ENCODE data around the gene BACE2. TPM values are rescaled to one million over a fixed set of nuclear protein-coding genes. Genes with fewer than 3 reads are reported as not detected.

Gene BACE2
- polyA plus RNA-seq, 1 experiment, result 66.8 TPM

DNA sequence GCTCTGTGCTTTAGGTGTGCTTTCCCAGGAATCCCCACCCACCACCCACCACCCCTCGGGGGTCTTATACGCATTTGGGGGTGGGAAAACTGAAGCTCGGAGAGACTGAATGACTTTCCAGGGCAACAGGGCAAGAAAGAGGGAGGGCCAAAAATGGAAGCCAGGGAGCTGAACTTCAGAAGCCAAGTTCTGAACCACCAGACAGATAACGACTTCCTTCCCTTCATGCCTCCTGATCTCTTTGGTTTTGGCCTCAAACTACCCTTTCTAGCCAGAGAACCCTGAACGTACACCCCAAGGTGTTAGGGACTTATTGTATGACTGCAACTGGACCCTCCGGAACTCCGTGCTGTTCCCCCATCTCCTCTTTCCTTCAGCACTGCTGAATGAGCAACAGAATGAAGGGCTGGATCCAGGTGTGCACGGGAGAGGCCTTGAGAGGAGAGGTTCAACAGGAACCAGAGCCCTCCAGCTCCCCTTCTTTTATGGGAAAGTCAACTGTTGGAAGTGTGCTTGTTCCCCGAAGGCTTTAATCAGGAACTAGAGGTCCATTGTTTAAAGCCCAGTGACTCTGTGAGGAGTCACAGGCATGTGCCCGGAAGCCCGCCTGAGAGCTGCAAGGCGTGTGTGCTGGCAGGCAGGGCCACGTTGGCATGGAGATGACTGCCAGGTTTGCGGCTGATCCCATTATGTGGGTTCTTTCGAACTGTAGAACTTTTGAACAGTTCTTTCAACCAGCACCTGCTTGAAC, 3.1 kb downstream of the BACE2 start:
- DNase-seq (ENCODE audit: low read depth, low spot score), result no peak
- CTCF ChIA-PET, result interaction anchor here (0.6 to 2.1 kb wide), 11 partner anchors 11 to 831 kb away, joined by 3 to 15 read pairs (median 3); no protein-coding TSS in a partner anchor
- POLR2A ChIA-PET, result no interaction called here
- TF ChIP-seq, protein P1, sequence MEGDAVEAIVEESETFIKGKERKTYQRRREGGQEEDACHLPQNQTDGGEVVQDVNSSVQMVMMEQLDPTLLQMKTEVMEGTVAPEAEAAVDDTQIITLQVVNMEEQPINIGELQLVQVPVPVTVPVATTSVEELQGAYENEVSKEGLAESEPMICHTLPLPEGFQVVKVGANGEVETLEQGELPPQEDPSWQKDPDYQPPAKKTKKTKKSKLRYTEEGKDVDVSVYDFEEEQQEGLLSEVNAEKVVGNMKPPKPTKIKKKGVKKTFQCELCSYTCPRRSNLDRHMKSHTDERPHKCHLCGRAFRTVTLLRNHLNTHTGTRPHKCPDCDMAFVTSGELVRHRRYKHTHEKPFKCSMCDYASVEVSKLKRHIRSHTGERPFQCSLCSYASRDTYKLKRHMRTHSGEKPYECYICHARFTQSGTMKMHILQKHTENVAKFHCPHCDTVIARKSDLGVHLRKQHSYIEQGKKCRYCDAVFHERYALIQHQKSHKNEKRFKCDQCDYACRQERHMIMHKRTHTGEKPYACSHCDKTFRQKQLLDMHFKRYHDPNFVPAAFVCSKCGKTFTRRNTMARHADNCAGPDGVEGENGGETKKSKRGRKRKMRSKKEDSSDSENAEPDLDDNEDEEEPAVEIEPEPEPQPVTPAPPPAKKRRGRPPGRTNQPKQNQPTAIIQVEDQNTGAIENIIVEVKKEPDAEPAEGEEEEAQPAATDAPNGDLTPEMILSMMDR (IDR thresholded peaks at IDR 0.05; ENCODE audit: low read depth, low read length), result no peak
- Histone ChIP-seq H3K4me3 (ENCODE audit: low read depth, low read length) (no peak overlapping the region), H3K27me3 (ENCODE audit: control insufficient read depth, insufficient read depth, low read length) (peaks cover 4% of the 10 kb centered on the region), H3K9me3 (ENCODE audit: control insufficient read depth, insufficient read depth, low read length) (no peaks in the 10 kb centered on the region; the same call in 1 of the 2 replicates), H3K27ac (ENCODE audit: low read depth, low read length) (no peak overlapping the region)

DNA sequence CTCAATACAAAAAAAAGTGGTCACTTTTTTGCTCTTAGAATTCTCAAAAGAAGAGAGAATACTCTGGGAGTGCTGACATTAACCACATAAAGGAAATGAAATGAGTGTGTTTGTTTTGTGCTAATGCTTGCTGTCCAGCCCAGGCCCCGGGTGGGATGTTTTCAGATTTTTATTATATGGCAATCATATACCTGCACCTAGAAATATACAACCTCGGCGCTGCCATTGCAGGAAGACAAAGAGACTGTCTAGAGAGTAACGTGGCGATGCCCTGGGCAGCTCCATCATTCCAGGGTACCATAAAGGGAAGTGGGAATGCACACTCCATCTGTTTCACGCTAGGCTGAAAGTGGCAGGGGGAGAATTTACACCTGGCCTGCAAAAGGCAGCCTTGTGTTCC, 7.1 kb downstream of the BACE2 start:
- no peak overlapping the region for H3K27ac ChIP-seq (ENCODE audit: low read depth, low read length)
- no peak overlapping the region for H3K4me3 ChIP-seq (ENCODE audit: low read depth, low read length)
- no peaks in the 10 kb centered on the region for H3K9me3 ChIP-seq (ENCODE audit: control insufficient read depth, insufficient read depth, low read length)
- TF ChIP-seq, protein P1 (IDR thresholded peaks at IDR 0.05; ENCODE audit: low read depth, low read length), result no peak
- CTCF ChIA-PET, result no interaction called here
- DNase-seq (ENCODE audit: low read depth, low spot score), result no peak
- POLR2A ChIA-PET, result no interaction called here
- no peaks in the 10 kb centered on the region for H3K27me3 ChIP-seq (ENCODE audit: control insufficient read depth, insufficient read depth, low read length)

DNA sequence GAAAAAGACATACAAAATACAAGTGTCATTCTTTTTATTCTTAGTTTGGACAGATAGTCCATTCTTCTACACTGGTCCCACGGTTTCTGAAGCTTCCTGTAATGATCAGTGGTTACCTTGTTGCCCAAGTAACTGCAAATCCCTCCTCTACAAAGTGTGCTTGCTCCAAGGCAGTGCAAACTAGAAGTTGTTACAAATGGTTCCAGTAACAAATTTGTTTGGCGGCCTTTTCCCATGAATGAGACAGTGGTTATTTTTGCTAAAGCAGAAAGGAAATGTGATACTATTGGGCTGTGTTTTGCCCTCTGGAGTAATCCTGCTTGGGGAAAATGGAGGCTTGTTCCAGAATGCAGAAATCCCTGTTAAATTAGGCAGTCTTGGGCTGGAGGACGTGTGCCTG, 8.9 kb downstream of the BACE2 start:
- Histone ChIP-seq H3K4me3 (ENCODE audit: low read depth, low read length) (no peak overlapping the region), H3K9me3 (ENCODE audit: control insufficient read depth, insufficient read depth, low read length) (no peaks in the 10 kb centered on the region), H3K27me3 (ENCODE audit: control insufficient read depth, insufficient read depth, low read length) (no peaks in the 10 kb centered on the region), H3K27ac (ENCODE audit: low read depth, low read length) (no peak overlapping the region)
- DNase-seq (ENCODE audit: low read depth, low spot score), result no peak
- CTCF ChIA-PET, result interaction anchor here (1.2 kb wide), 1 partner anchor 10 kb away, joined by 3 read pairs; no protein-coding TSS in a partner anchor
- TF ChIP-seq, protein P1 (IDR thresholded peaks at IDR 0.05; ENCODE audit: low read depth, low read length), result no peak
- POLR2A ChIA-PET, result no interaction called here

DNA sequence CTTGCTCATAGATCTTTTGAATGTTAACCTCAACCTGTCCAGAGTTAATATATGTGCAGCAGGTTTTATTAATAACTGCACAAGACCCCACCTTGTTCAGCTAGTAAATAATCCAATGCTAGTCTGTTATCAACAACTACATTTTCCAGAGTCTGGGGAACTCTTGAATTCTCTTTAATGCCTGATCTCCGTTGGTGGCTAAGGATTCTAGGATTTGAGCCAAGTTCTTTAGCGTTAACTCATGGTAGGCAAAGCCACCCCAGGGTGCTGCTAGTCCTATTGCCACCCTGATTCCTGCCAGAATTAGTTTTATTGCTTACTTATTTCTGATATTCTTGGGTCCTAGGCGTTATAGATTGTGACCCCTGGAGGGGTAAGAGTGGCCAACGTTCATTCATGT, 12.8 kb downstream of the BACE2 start:
- Histone ChIP-seq H3K27ac (ENCODE audit: low read depth, low read length) (no peak overlapping the region), H3K27me3 (ENCODE audit: control insufficient read depth, insufficient read depth, low read length) (no peaks in the 10 kb centered on the region), H3K9me3 (ENCODE audit: control insufficient read depth, insufficient read depth, low read length) (no peaks in the 10 kb centered on the region), H3K4me3 (ENCODE audit: low read depth, low read length) (no peak overlapping the region)
- TF ChIP-seq, protein P1 (IDR thresholded peaks at IDR 0.05; ENCODE audit: low read depth, low read length), result no peak
- CTCF ChIA-PET, result no interaction called here
- no peak for DNase-seq (ENCODE audit: low read depth, low spot score)
- POLR2A ChIA-PET, result no interaction called here

DNA sequence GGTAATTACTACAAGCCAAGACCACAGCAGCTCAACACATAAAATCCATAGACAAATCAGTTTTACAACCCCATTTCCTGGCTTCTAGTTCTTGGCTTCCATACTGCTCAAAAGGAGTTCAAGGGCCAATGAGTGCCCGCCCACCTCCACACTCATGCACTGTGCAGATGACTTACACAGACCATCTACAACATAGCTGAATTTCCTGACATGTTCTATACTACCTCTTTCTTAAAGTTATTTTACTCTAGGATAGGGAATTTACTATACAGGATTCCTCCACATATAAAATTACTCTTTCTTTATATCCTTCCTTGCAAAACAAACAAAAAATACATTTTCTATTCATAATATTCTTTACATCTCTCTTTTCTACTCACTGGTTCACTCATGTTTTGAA, 14.6 kb downstream of the BACE2 start:
- DNase-seq (ENCODE audit: low read depth, low spot score), result no peak
- TF ChIP-seq, protein P1 (IDR thresholded peaks at IDR 0.05; ENCODE audit: low read depth, low read length), result no peak
- H3K27me3 ChIP-seq (ENCODE audit: control insufficient read depth, insufficient read depth, low read length), result no peaks in the 10 kb centered on the region
- no peak overlapping the region for H3K27ac ChIP-seq (ENCODE audit: low read depth, low read length)
- peaks cover 3% of the 10 kb centered on the region; the same call in 1 of the 2 replicates for H3K9me3 ChIP-seq (ENCODE audit: control insufficient read depth, insufficient read depth, low read length)
- ChIA-PET CTCF (interaction anchor here (2.4 kb wide), 1 partner anchor 12 kb away, joined by 15 read pairs; no protein-coding TSS in a partner anchor), POLR2A (no interaction called here)
- H3K4me3 ChIP-seq (ENCODE audit: low read depth, low read length), result no peak overlapping the region
